Body of pancreas (tissue), 4 donors: ENCODE measurements around the gene EML6. TPM values are rescaled to one million over a fixed set of nuclear protein-coding genes. Genes with fewer than 3 reads are reported as not detected.

Source experiments
- ATAC-seq: fragments of 150-250 bp; one replicate; pipeline ENCODE4 v1.9.1; 2016
- DNase-seq, 4 donors: peaks; one replicate each; pipeline ENCODE4 v3.0.0-alpha.2; 2019
- H3K27ac ChIP-seq, 4 donors: fragments of 200-600 bp; sonication (generic); 1 replicate in 3 of 4; 2 replicates in 1 of 4; pipeline versions ENCODE4 v1.5.1 to v1.6.1; 2016 to 2019; ENCODE audit warnings: mild to moderate bottlenecking in 1 of 4, mixed read lengths in 1 of 4, moderate library complexity in 1 of 4
- H3K27me3 ChIP-seq, 2 donors: fragments of 200-600 bp; sonication (generic); one replicate each; pipeline ENCODE4 v1.6.0; 2016; ENCODE audit warnings: mild to moderate bottlenecking in 1 of 2
- H3K36me3 ChIP-seq, 2 donors: fragments of 200-600 bp; sonication (generic); replicated peaks in 1 of 2; 2 replicates each; pipeline ENCODE4 v1.5.1; 2016; ENCODE audit warnings: low read depth in 2 of 2; ENCODE audit not compliant: insufficient read depth in 1 of 2
- H3K4me1 ChIP-seq: fragments of 200-600 bp; sonication (generic); one replicate; pipeline ENCODE4 v1.6.0; 2016
- H3K4me3 ChIP-seq, 2 donors: fragments of 200-600 bp; sonication (generic); 1 replicate in 1 of 2; 2 replicates in 1 of 2; pipeline ENCODE4 v1.5.1; 2016 to 2019
- H3K9me3 ChIP-seq, 3 donors: fragments of 200-600 bp; sonication (generic); 1 replicate in 2 of 3; 2 replicates in 1 of 3; pipeline ENCODE4 v1.5.1; 2016
- CTCF ChIP-seq, 7 experiments: fragments of 450-650 bp in 4 of 7; fragments of 200-600 bp in 3 of 7; sonication (generic) in 3 of 7; IDR thresholded peaks; one replicate each; pipeline ENCODE4 v1.5.1; 2016 to 2019; ENCODE audit warnings: antibody characterized with exemption in 7 of 7
- POLR2A ChIP-seq, 3 donors: fragments of 450-650 bp; IDR thresholded peaks; one replicate each; pipeline ENCODE4 v1.6.1; 2016; ENCODE audit warnings: antibody characterized with exemption in 3 of 3, mild to moderate bottlenecking in 2 of 3
- WGBS, 2 donors: methylation state at CpG; one replicate each; pipeline ENCODE4 v1.1.5; 2017; 5-methylcytosine and 5-hydroxymethylcytosine counted together
- intact Hi-C: fragments of 100-400 bp; cut with DNase I; formaldehyde crosslinking; loops from one replicate; pipeline ENCODE4 v1.15.1; 2023
- total RNA-seq, 2 donors: library from RNA; depleted of rRNA; stranded (reverse); fragments of >200 nt; gene quantifications; one replicate each; pipeline ENCODE4 v1.1.0, GENCODE V29; 2016

EML6 gene
- 1 to 10 TPM; 2.3 to 2.6 TPM for total RNA-seq

- intact Hi-C loops, result no loop called here
- 0 to 1% methylated on average over 13 to 86 of the region's 90 CpGs for WGBS, 2 donors
- Histone ChIP-seq H3K4me1 (peaks cover 11% of the 10 kb centered on the region), H3K9me3 (no peaks in the 10 kb centered on the region), H3K27me3 (no peaks in the 10 kb centered on the region), H3K4me3 (peak within 1 kb of the TSS; percentile 55 to 71), H3K27ac (peak within 1 kb of the TSS; percentile 2 to 84 (median 79)), H3K36me3 (no peaks in the 10 kb centered on the region)
- TF ChIP-seq POLR2A (IDR thresholded peaks at IDR 0.05) (peak; percentile 47 to 89 (median 84)), CTCF (IDR thresholded peaks at IDR 0.05) (peak in 5 of 7 experiments; percentile 9 to 43 (median 30))
- ATAC-seq (peak; percentile 99), DNase-seq (peak; percentile 97 to 99 (median 98))
Observed at GRCh38 chr2:54723131-54723995, at the start of gene EML6. Gene EML6 (plus strand): TSS chr2:54723662. CDS start chr2:54725062, 1,400 bp downstream.

DNA sequence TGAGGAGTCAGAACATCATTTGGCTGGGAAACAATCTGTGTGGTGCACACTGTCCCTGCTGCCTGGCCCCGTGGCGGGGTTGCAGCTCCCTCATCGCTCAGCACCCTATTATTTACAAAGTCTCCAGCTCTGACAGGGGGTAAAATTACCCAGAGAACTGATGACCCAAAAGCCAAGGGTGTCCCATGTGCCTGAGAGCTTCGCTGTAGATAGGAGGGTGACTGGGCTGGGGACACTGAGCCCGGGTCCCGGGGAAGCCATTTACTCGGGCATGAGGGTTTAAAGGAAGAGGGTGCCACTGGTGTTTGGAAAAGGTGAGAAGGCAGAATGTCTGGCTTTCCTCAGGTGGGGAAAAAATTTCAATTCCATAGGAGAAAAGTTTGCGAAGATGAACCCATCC, 48.2 kb upstream of the EML6 start:
- 94 to 95% methylated on average over 8 of the region's 8 CpGs for WGBS, 2 donors
- ATAC-seq (no peak), DNase-seq (no peak)
- H3K27me3 ChIP-seq, result no peaks in the 10 kb centered on the region
- no peak overlapping the region for H3K4me3 ChIP-seq
- intact Hi-C loops, result no loop called here
- no peaks in the 10 kb centered on the region for H3K36me3 ChIP-seq
- TF ChIP-seq POLR2A (IDR thresholded peaks at IDR 0.05) (no peak), CTCF (IDR thresholded peaks at IDR 0.05) (no peak)
- peaks cover 38% of the 10 kb centered on the region for H3K4me1 ChIP-seq
- H3K9me3 ChIP-seq, result no peaks in the 10 kb centered on the region
- H3K27ac ChIP-seq, result peak overlapping the region in 2 of 4 donors; percentile 2 to 92

- TF ChIP-seq POLR2A (IDR thresholded peaks at IDR 0.05) (no peak), CTCF (IDR thresholded peaks at IDR 0.05) (no peak)
- Histone ChIP-seq H3K27me3 (no peaks in the 10 kb centered on the region), H3K4me1 (peaks cover 37% of the 10 kb centered on the region), H3K4me3 (no peak overlapping the region), H3K36me3 (no peaks in the 10 kb centered on the region), H3K9me3 (no peaks in the 10 kb centered on the region), H3K27ac (peak overlapping the region in 1 of 4 donors; percentile 2)
- peak; percentile 66 to 84 (median 80) for DNase-seq
- ATAC-seq, result peak; percentile 43
- intact Hi-C loops, result no loop called here
- WGBS, 2 donors, result 22 to 26% methylated on average over 10 to 11 of the region's 11 CpGs
Observed at GRCh38 chr2:54675738-54676137, 47.7 kb upstream of the EML6 start.

DNA sequence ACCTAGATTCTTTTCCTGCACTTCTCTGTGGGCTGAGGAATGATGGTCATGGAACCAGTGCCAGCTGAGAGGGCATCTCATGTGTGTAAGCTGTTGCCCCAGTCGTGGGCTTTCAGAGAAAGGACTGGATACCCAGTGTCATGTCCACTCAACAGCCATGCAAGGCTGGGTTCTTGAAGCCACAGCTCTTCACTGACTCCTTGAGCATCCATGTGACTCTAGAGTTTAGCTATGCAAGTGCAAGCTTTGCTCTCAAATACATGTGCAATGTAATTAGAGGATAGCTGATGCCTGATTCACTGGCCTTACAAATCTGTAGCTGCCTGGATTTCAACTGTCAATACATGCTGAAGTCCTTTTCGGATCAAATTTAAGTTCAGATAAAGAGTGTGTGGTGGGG, 46.8 kb upstream of the EML6 start:
- TF ChIP-seq POLR2A (IDR thresholded peaks at IDR 0.05) (no peak), CTCF (IDR thresholded peaks at IDR 0.05) (no peak)
- no peaks in the 10 kb centered on the region for H3K36me3 ChIP-seq
- no peak overlapping the region for H3K27ac ChIP-seq
- H3K4me1 ChIP-seq, result peaks cover 37% of the 10 kb centered on the region
- H3K9me3 ChIP-seq, result no peaks in the 10 kb centered on the region
- H3K4me3 ChIP-seq, result no peak overlapping the region
- DNase-seq, result no peak
- 43 to 55% methylated on average over 2 of the region's 2 CpGs for WGBS, 2 donors
- ATAC-seq, result no peak
- intact Hi-C loops, result no loop called here
- no peaks in the 10 kb centered on the region for H3K27me3 ChIP-seq
